Measurements from ENCODE around the gene RSRC1.

DNA sequence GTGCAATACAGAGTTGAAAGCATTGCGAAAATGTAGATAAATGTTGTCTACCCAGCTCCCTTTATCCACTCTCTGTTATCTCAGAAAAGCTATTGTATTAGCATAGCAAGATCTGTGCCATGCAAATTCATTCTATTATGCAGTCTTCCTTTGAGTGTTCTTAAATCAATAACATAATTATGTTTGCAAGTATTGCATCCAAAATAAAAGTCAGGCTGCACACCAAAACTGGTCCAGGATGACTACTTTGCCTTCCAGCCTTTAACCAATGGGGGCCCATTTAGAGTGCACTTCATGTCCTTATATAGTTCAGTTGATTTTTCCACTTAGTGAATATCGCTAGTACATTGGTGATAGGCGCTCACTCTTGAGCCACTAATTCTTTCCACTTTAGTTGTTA lies 353.7 kb downstream of the RSRC1 start:
- TF ChIP-seq, protein P1, sequence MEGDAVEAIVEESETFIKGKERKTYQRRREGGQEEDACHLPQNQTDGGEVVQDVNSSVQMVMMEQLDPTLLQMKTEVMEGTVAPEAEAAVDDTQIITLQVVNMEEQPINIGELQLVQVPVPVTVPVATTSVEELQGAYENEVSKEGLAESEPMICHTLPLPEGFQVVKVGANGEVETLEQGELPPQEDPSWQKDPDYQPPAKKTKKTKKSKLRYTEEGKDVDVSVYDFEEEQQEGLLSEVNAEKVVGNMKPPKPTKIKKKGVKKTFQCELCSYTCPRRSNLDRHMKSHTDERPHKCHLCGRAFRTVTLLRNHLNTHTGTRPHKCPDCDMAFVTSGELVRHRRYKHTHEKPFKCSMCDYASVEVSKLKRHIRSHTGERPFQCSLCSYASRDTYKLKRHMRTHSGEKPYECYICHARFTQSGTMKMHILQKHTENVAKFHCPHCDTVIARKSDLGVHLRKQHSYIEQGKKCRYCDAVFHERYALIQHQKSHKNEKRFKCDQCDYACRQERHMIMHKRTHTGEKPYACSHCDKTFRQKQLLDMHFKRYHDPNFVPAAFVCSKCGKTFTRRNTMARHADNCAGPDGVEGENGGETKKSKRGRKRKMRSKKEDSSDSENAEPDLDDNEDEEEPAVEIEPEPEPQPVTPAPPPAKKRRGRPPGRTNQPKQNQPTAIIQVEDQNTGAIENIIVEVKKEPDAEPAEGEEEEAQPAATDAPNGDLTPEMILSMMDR (conservative IDR thresholded peaks at IDR 0.05 in 1 of 2, IDR thresholded peaks at IDR 0.05 in 1 of 2; ENCODE audit: low read depth in 1 of 2, low read length in 2 of 2) = no peak
- no peak for TF ChIP-seq EZH2 (IDR thresholded peaks at IDR 0.05; ENCODE audit: low read length, missing control alignments)
